Keratinocyte (primary cell): Measurements from ENCODE around the gene RELL1. TPM values are rescaled to one million over a fixed set of nuclear protein-coding genes. Genes with fewer than 3 reads are reported as not detected.

Experiments used
- DNase-seq: peaks from one replicate; pipeline ENCODE4 v3.0.0-alpha.2; 2011; ENCODE audit warnings: low read depth, missing footprints, low spot score
- FAIRE-seq: peaks from 2 replicates; lab custom pipeline; 2011; peaks lifted over from hg19 to GRCh38; lab: Jason Lieb, UNC
- H2AFZ ChIP-seq: 2 replicates; pipeline ENCODE4 v1.6.0; 2012; ENCODE audit warnings: low read length, control low read depth, inconsistent platforms; ENCODE audit not compliant: control insufficient read depth
- H3K27ac ChIP-seq: 2 replicates; pipeline ENCODE4 v1.5.1; 2011; ENCODE audit warnings: low read length; ENCODE audit not compliant: control insufficient read depth, insufficient read depth
- H3K27me3 ChIP-seq: 3 replicates; pipeline ENCODE4 v1.6.0; 2011; ENCODE audit warnings: low read length; ENCODE audit not compliant: control insufficient read depth, insufficient read depth; ENCODE audit errors: extremely low read depth
- H3K36me3 ChIP-seq, 2 experiments: 2 replicates in 1 of 2; 3 replicates in 1 of 2; pipeline ENCODE4 v1.5.1; 2011; ENCODE audit warnings: low read length in 2 of 2, mild to moderate bottlenecking in 1 of 2; ENCODE audit not compliant: control insufficient read depth in 2 of 2, insufficient read depth in 2 of 2; ENCODE audit errors: extremely low read depth in 1 of 2
- H3K4me1 ChIP-seq: 3 replicates; pipeline ENCODE4 v1.5.1; 2011; ENCODE audit warnings: low read length; ENCODE audit not compliant: control insufficient read depth, insufficient read depth; ENCODE audit errors: extremely low read depth
- H3K4me2 ChIP-seq: 3 replicates; pipeline ENCODE4 v1.6.0; 2011; ENCODE audit warnings: low read depth, low read length; ENCODE audit not compliant: control insufficient read depth, insufficient read depth; ENCODE audit errors: extremely low read depth
- H3K4me3 ChIP-seq, 3 experiments: fragments of 200-600 bp in 1 of 3; sonication (generic) in 1 of 3; 2 replicates in 2 of 3; 3 replicates in 1 of 3; pipeline ENCODE4 v1.5.1; 2011 to 2016; ENCODE audit warnings: low read length in 3 of 3, mild to moderate bottlenecking in 3 of 3, control low read depth in 2 of 3, inconsistent platforms in 1 of 3, low read depth in 1 of 3, mixed read lengths in 1 of 3, mixed run types in 1 of 3, moderate library complexity in 1 of 3; ENCODE audit not compliant: control insufficient read depth in 2 of 3, insufficient read depth in 2 of 3; ENCODE audit errors: extremely low read depth in 1 of 3
- H3K79me2 ChIP-seq: 2 replicates; pipeline ENCODE4 v1.6.0; 2012; ENCODE audit warnings: low read length; ENCODE audit not compliant: control insufficient read depth, insufficient read depth
- H3K9ac ChIP-seq: 3 replicates; pipeline ENCODE4 v1.6.0; 2011; ENCODE audit warnings: low read length; ENCODE audit not compliant: control insufficient read depth, insufficient read depth; ENCODE audit errors: extremely low read depth
- H3K9me1 ChIP-seq: 3 replicates; pipeline ENCODE4 v1.6.0; 2011; ENCODE audit warnings: low read length; ENCODE audit not compliant: control insufficient read depth, insufficient read depth; ENCODE audit errors: extremely low read depth
- H3K9me3 ChIP-seq: 2 replicates; pipeline ENCODE4 v1.5.1; 2012; ENCODE audit warnings: low read depth, low read length; ENCODE audit not compliant: control insufficient read depth
- H4K20me1 ChIP-seq: 3 replicates; pipeline ENCODE4 v1.6.0; 2011; ENCODE audit warnings: low read length; ENCODE audit not compliant: control insufficient read depth, insufficient read depth; ENCODE audit errors: extremely low read depth
- EZH2 ChIP-seq: IDR thresholded peaks from one replicate; pipeline ENCODE4 v1.6.1; 2012; ENCODE audit warnings: inconsistent platforms, mild to moderate bottlenecking, low read length, moderate library complexity
- dilution Hi-C: fragments of 300-500 bp; cut with MboI; formaldehyde crosslinking; loops from one replicate; pipeline ENCODE4 v1.7.0; 2020; ENCODE audit warnings: low sequenced_read_pairs; ENCODE audit not compliant: extremely low pct_ligation_motif_present
- polyA plus RNA-seq, 5 experiments: library from polyadenylated mRNA; depleted of rRNA in 3 of 5; stranded (reverse) in 3 of 5; stranded (forward) in 1 of 5; unstranded in 1 of 5; fragments of >200 nt; gene quantifications; 1 replicate in 1 of 5; 2 replicates in 3 of 5; 3 replicates in 1 of 5; pipeline versions ENCODE4 v1.2.1 to v1.2.3, GENCODE V29; 2011 to 2012; ENCODE audit warnings: missing spikeins in 2 of 5, low read depth in 1 of 5, low replicate concordance in 1 of 5
- TF ChIP-seq, protein P1 (sequence below), 3 experiments: IDR thresholded peaks in 1 of 3; conservative IDR thresholded peaks in 1 of 3; optimal IDR thresholded peaks in 1 of 3; 2 replicates in 2 of 3; 3 replicates in 1 of 3; pipeline versions ENCODE3 to v1.5.1; 2011; ENCODE audit warnings: low read length in 3 of 3, mild to moderate bottlenecking in 3 of 3, moderate library complexity in 2 of 3, control low read depth in 1 of 3, inconsistent platforms in 1 of 3; ENCODE audit not compliant: insufficient read depth in 2 of 3; ENCODE audit errors: extremely low read depth in 1 of 3

RELL1 gene
- polyA plus RNA-seq, 1 donor (not counting 4 experiments of a cell fraction or from before 2014, with no cell fraction given): 9.3 TPM

GRCh38 chr4:37684154-37684553 lies 2.0 kb downstream of the RELL1 start:
- H3K9ac ChIP-seq: no peak overlapping the region
- H3K4me2 ChIP-seq: peak overlapping the region; percentile 99
- H3K27me3 ChIP-seq: no peaks in the 10 kb centered on the region
- TF ChIP-seq EZH2: no peak
- TF ChIP-seq, protein P1, sequence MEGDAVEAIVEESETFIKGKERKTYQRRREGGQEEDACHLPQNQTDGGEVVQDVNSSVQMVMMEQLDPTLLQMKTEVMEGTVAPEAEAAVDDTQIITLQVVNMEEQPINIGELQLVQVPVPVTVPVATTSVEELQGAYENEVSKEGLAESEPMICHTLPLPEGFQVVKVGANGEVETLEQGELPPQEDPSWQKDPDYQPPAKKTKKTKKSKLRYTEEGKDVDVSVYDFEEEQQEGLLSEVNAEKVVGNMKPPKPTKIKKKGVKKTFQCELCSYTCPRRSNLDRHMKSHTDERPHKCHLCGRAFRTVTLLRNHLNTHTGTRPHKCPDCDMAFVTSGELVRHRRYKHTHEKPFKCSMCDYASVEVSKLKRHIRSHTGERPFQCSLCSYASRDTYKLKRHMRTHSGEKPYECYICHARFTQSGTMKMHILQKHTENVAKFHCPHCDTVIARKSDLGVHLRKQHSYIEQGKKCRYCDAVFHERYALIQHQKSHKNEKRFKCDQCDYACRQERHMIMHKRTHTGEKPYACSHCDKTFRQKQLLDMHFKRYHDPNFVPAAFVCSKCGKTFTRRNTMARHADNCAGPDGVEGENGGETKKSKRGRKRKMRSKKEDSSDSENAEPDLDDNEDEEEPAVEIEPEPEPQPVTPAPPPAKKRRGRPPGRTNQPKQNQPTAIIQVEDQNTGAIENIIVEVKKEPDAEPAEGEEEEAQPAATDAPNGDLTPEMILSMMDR (optimal IDR thresholded peaks at IDR 0.05 in 1 of 3, IDR thresholded peaks at IDR 0.05 in 1 of 3, conservative IDR thresholded peaks at IDR 0.05 in 1 of 3; ENCODE audit: extremely low read depth in 1 of 3, insufficient read depth in 2 of 3, low read length in 3 of 3): no peak
- no peaks in the 10 kb centered on the region for H3K9me3 ChIP-seq
- no peak overlapping the region for H3K4me3 ChIP-seq
- H3K9me1 ChIP-seq: peaks cover 2% of the 10 kb centered on the region
- H3K4me1 ChIP-seq: peaks cover 28% of the 10 kb centered on the region
- FAIRE-seq (no peak), DNase-seq (no peak)
- H3K36me3 ChIP-seq: peaks cover 0 to 3% of the 10 kb centered on the region in 2 experiments
- H4K20me1 ChIP-seq: no peaks in the 10 kb centered on the region
- no peak overlapping the region for H2AFZ ChIP-seq
- no peak overlapping the region for H3K27ac ChIP-seq
- peaks cover 33% of the 10 kb centered on the region for H3K79me2 ChIP-seq
- dilution Hi-C loops: no loop called here

DNA sequence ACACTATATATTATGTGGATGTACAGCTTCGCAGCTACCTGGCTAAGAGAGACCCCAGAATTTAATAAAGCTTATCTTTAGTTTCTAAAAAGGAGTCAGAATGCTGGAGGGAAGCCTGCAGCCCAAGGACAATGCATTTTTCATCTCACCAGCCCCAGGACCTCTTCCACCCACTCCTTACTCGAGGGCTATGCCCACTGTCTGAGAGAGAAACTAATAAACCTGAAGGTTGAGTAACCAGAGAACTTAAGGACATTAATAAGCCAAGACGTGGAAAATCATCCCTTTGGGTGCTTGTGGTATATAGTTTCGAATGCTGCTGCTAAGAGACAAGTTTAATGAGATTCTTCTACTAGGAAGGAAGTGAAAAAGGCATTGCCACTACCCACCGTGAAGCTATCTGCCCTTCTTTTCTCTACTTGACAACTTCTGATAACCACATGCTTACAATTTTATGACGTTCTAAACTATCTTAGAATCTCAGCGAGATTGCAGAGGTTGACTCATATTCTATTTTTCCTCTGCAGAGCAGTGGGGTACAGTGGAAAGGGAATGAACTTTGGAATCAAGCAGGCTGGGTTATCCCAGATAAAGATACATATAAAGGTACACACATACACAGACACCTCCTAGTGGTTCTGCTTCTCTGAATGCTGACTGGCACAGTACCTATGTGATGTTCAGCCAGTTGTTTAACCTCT lies 3.3 kb downstream of the RELL1 start:
- H3K4me1 ChIP-seq: peaks cover 35% of the 10 kb centered on the region
- no peak overlapping the region for H3K9ac ChIP-seq
- peaks cover 0 to 3% of the 10 kb centered on the region in 2 experiments for H3K36me3 ChIP-seq
- TF ChIP-seq EZH2: no peak
- TF ChIP-seq, protein P1 (optimal IDR thresholded peaks at IDR 0.05 in 1 of 3, IDR thresholded peaks at IDR 0.05 in 1 of 3, conservative IDR thresholded peaks at IDR 0.05 in 1 of 3; ENCODE audit: extremely low read depth in 1 of 3, insufficient read depth in 2 of 3, low read length in 3 of 3): peak; percentile 4 to 47 (median 17)
- peaks cover 2% of the 10 kb centered on the region for H3K9me1 ChIP-seq
- peak; percentile 70 for FAIRE-seq
- no peaks in the 10 kb centered on the region for H3K9me3 ChIP-seq
- H3K27ac ChIP-seq: peak overlapping the region; percentile 18
- peaks cover 38% of the 10 kb centered on the region for H3K79me2 ChIP-seq
- no peak for DNase-seq
- no peak overlapping the region for H2AFZ ChIP-seq
- no peak overlapping the region for H3K4me3 ChIP-seq
- no peaks in the 10 kb centered on the region for H4K20me1 ChIP-seq
- dilution Hi-C loops: no loop called here
- H3K4me2 ChIP-seq: peak overlapping the region; percentile 57
- no peaks in the 10 kb centered on the region for H3K27me3 ChIP-seq
